Measurements from ENCODE around the gene SOS2. TPM values are rescaled to one million over a fixed set of nuclear protein-coding genes. Genes with fewer than 3 reads are reported as not detected.

The SOS2 gene
- total and polyA plus RNA-seq, 2 donors (not counting 1 experiment from before 2014, with no cell fraction given), result 9.6 to 51.0 TPM

- no peak overlapping the region for H3K4me2 ChIP-seq (replicated peaks; ENCODE audit: low read depth, low read length, poor library complexity, severe bottlenecking)
- no peaks in the 10 kb centered on the region for H3K9me3 Mint-ChIP-seq (ENCODE audit: insufficient read depth)
- H3K27me3 Mint-ChIP-seq, result no peaks in the 10 kb centered on the region
- no peaks in the 10 kb centered on the region for H3K4me1 Mint-ChIP-seq
- H4K20me1 ChIP-seq (ENCODE audit: control insufficient read depth, insufficient read depth, low read length, poor library complexity, severe bottlenecking), result no peaks in the 10 kb centered on the region
- ATAC-seq (ENCODE audit: low read depth) (no peak), DNase-seq (no peak)
- H2AFZ ChIP-seq (ENCODE audit: insufficient read depth, low read depth, low read length, poor library complexity, severe bottlenecking), result no peak overlapping the region
- no peak overlapping the region for H3K9ac ChIP-seq (ENCODE audit: low read length)
- intact Hi-C loops (cut with micrococcal nuclease), result no loop called here
- H3K9me3 ChIP-seq (ENCODE audit: control extremely low read depth in 1 of 3, control insufficient read depth in 2 of 3, insufficient read depth in 1 of 3, low read length in 2 of 3), result no peaks in the 10 kb centered on the region
- H3K79me2 ChIP-seq (ENCODE audit: control insufficient read depth, insufficient read depth, low read length), result no peaks in the 10 kb centered on the region
- no peak overlapping the region for H3K4me3 Mint-ChIP-seq
- no peak overlapping the region for H3K4me3 ChIP-seq (ENCODE audit: control extremely low read depth in 1 of 5, extremely low read depth in 1 of 5, insufficient read depth in 1 of 5, low read depth in 2 of 5, low read length in 4 of 5)
- ChIA-PET POLR2A (no interaction called here), CTCF (interaction anchor here (0.7 to 0.9 kb wide), 2 partner anchors 79 to 137 kb away, joined by 3 read pairs; no protein-coding TSS in a partner anchor)
- H3K27ac Mint-ChIP-seq, result no peak overlapping the region
- no peak overlapping the region for H3K27ac ChIP-seq (ENCODE audit: low read length in 2 of 2)
- no peaks in the 10 kb centered on the region for H3K27me3 ChIP-seq (replicated peaks in 1 of 4; ENCODE audit: control extremely low read depth in 1 of 4, control insufficient read depth in 3 of 4, insufficient read depth in 4 of 4, low read length in 3 of 4)
- no peak for TF ChIP-seq CTCF (IDR thresholded peaks at IDR 0.05)
- TF ChIP-seq EZH2 (IDR thresholded peaks at IDR 0.05; ENCODE audit: borderline replicate concordance, insufficient read depth, low read depth, low read length, poor library complexity, severe bottlenecking), result no peak
- WGBS (ENCODE audit: insufficient coverage), result 85% methylated on average over 2 of the region's 3 CpGs
- peaks cover 11 to 16% of the 10 kb centered on the region in 2 experiments for H3K36me3 ChIP-seq (replicated peaks in 1 of 2; ENCODE audit: control extremely low read depth in 1 of 2, control insufficient read depth in 1 of 2, extremely low read depth in 1 of 2, insufficient read depth in 2 of 2, low read length in 1 of 2)
- no peaks in the 10 kb centered on the region for H3K4me1 ChIP-seq (ENCODE audit: control insufficient read depth in 2 of 2, insufficient read depth in 2 of 2, low read length in 2 of 2)
Observed at GRCh38 chr14:50123062-50123461, 108.3 kb downstream of the SOS2 start.

GRCh38 chr14:50122291-50122690 lies 109.1 kb downstream of the SOS2 start:
- intact Hi-C loops (cut with micrococcal nuclease), result no loop called here
- Histone ChIP-seq H3K27me3 (replicated peaks in 1 of 4; ENCODE audit: control extremely low read depth in 1 of 4, control insufficient read depth in 3 of 4, insufficient read depth in 4 of 4, low read length in 3 of 4) (no peaks in the 10 kb centered on the region), H3K36me3 (replicated peaks in 1 of 2; ENCODE audit: control extremely low read depth in 1 of 2, control insufficient read depth in 1 of 2, extremely low read depth in 1 of 2, insufficient read depth in 2 of 2, low read length in 1 of 2) (peaks cover 11 to 16% of the 10 kb centered on the region in 2 experiments), H3K27ac (ENCODE audit: low read length in 2 of 2) (no peak overlapping the region), H3K9ac (ENCODE audit: low read length) (no peak overlapping the region), H3K4me3 (ENCODE audit: control extremely low read depth in 1 of 5, extremely low read depth in 1 of 5, insufficient read depth in 1 of 5, low read depth in 2 of 5, low read length in 4 of 5) (no peak overlapping the region), H3K9me3 (ENCODE audit: control extremely low read depth in 1 of 3, control insufficient read depth in 2 of 3, insufficient read depth in 1 of 3, low read length in 2 of 3) (no peaks in the 10 kb centered on the region), H3K4me2 (replicated peaks; ENCODE audit: low read depth, low read length, poor library complexity, severe bottlenecking) (no peak overlapping the region), H3K79me2 (ENCODE audit: control insufficient read depth, insufficient read depth, low read length) (no peaks in the 10 kb centered on the region), H4K20me1 (ENCODE audit: control insufficient read depth, insufficient read depth, low read length, poor library complexity, severe bottlenecking) (no peaks in the 10 kb centered on the region), H3K4me1 (ENCODE audit: control insufficient read depth in 2 of 2, insufficient read depth in 2 of 2, low read length in 2 of 2) (no peaks in the 10 kb centered on the region), H2AFZ (ENCODE audit: insufficient read depth, low read depth, low read length, poor library complexity, severe bottlenecking) (no peak overlapping the region)
- no peak overlapping the region for H3K27ac Mint-ChIP-seq
- H3K4me3 Mint-ChIP-seq, result no peak overlapping the region
- ChIA-PET POLR2A (no interaction called here), CTCF (interaction anchor here (0.6 to 0.9 kb wide), 3 partner anchors 39 to 257 kb away, joined by 3 to 5 read pairs (median 3); no protein-coding TSS in a partner anchor)
- no peak for TF ChIP-seq EZH2 (IDR thresholded peaks at IDR 0.05; ENCODE audit: borderline replicate concordance, insufficient read depth, low read depth, low read length, poor library complexity, severe bottlenecking)
- no peak for TF ChIP-seq CTCF (IDR thresholded peaks at IDR 0.05)
- H3K4me1 Mint-ChIP-seq, result peaks cover 2% of the 10 kb centered on the region
- 100% methylated on average over 1 of the region's 6 CpGs for WGBS (ENCODE audit: insufficient coverage)
- H3K9me3 Mint-ChIP-seq (ENCODE audit: insufficient read depth), result no peaks in the 10 kb centered on the region
- H3K27me3 Mint-ChIP-seq, result no peaks in the 10 kb centered on the region
- no peak for DNase-seq
- no peak for ATAC-seq (ENCODE audit: low read depth)
